Measurements from ENCODE around the gene EHMT1.

DNA sequence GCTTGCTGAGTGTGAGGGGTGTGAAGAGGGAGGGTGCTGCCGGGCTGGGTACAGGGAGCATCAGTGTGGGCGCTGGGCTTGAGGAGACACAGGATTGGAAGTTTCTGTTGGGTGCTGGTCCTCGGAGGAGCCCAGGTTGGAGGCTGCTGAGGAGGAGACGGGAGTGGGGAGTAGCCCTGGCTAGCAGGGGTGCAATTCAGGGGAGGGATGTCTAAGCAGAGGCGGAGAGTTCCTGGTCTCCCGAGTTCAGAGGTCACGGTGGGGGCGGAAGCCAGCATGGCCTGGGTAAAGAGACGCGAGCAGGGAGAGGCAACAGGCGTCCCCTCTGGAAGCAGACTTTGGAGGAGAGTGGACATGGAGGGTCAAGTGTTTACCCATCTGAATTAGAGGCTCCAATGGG lies 196.0 kb downstream of the EHMT1 start:
- no peak for TF ChIP-seq CTCF (conservative IDR thresholded peaks at IDR 0.05; ENCODE audit: low read length)
- no peak for TF ChIP-seq EZH2phosphoT487 (IDR thresholded peaks at IDR 0.05; ENCODE audit: borderline replicate concordance, low read depth, low read length)
